HepG2 (cell line): ENCODE data around the gene RPL32. TPM values are rescaled to one million over a fixed set of nuclear protein-coding genes. Genes with fewer than 3 reads are reported as not detected.

Experiments
- ATAC-seq: fragments of 200-7000 bp; cut with Tn5 transposase; 3 replicates; pipeline ENCODE4 v1.9.1; 2020; ENCODE audit warnings: mild to moderate bottlenecking, moderate library complexity
- BruUV-seq: library from RNA; stranded (reverse); fragments of 400-500 nt; replicated peaks from 2 replicates; lab custom pipeline; 2021; lab: Mats Ljungman, UMichigan
- CTCF ChIA-PET: fragments of 300-600 bp; formaldehyde crosslinking; extraction: SDS; loops from one replicate; lab custom pipeline; 2021; ENCODE audit warnings: low total read pairs, inconsistent platforms, low intra/inter-chr PET ratio; lab: Yijun Ruan, JAX
- POLR2A ChIA-PET: fragments of 350-600 bp; sonication (Branson Sonifier 250); formaldehyde crosslinking; loops from one replicate; lab custom pipeline; 2020; ENCODE audit warnings: antibody characterized with exemption, inconsistent platforms; lab: Yijun Ruan, JAX
- DNase-seq: peaks from one replicate; pipeline ENCODE4 v3.0.0-alpha.2; 2015; ENCODE audit warnings: low spot score
- FAIRE-seq: peaks from 3 replicates; lab custom pipeline; 2011; peaks lifted over from hg19 to GRCh38; lab: Jason Lieb, UNC
- H2AFZ ChIP-seq: one replicate; pipeline ENCODE4 v1.6.1; 2011; ENCODE audit warnings: low read length, inconsistent platforms
- H3K27ac ChIP-seq: fragments of 300-600 bp; 3 replicates; pipeline ENCODE4 v1.8.0; 2011; ENCODE audit warnings: mixed run types, mild to moderate bottlenecking, mixed read lengths, low read length, inconsistent platforms; ENCODE audit not compliant: insufficient read depth; ENCODE audit errors: extremely low read length
- H3K27me3 ChIP-seq, 2 experiments: fragments of 200-600 bp in 1 of 2; 2 replicates in 1 of 2; 3 replicates in 1 of 2; pipeline versions ENCODE4 v1.6.0 to v1.8.0; 2011; ENCODE audit warnings: low read length in 2 of 2, mild to moderate bottlenecking in 2 of 2, moderate library complexity in 2 of 2, inconsistent platforms in 1 of 2; ENCODE audit not compliant: insufficient read depth in 2 of 2, control insufficient read depth in 1 of 2
- H3K36me3 ChIP-seq, 2 experiments: fragments of 200-600 bp in 1 of 2; replicated peaks in 1 of 2; 2 replicates in 1 of 2; 3 replicates in 1 of 2; pipeline versions ENCODE4 v1.5.1 to v1.8.0; 2011; ENCODE audit warnings: low read length in 2 of 2, inconsistent platforms in 1 of 2; ENCODE audit not compliant: insufficient read depth in 2 of 2, control insufficient read depth in 1 of 2
- H3K4me1 ChIP-seq: 2 replicates; pipeline ENCODE4 v1.5.1; 2012; ENCODE audit warnings: low read length, inconsistent platforms; ENCODE audit not compliant: insufficient read depth
- H3K4me2 ChIP-seq: 2 replicates; pipeline ENCODE4 v1.6.0; 2011; ENCODE audit warnings: low read depth, low read length, inconsistent platforms
- H3K4me3 ChIP-seq, 3 experiments: fragments of 200-600 bp in 1 of 3; sonication (generic), shearing (Covaris generic) in 1 of 3; replicated peaks in 1 of 3; 2 replicates each; pipeline ENCODE4 v1.5.1; 2011 to 2016; ENCODE audit warnings: low read length in 3 of 3, inconsistent platforms in 2 of 3, low read depth in 2 of 3, mild to moderate bottlenecking in 2 of 3, control low read depth in 1 of 3, mixed read lengths in 1 of 3; ENCODE audit not compliant: insufficient read depth in 1 of 3
- H3K79me2 ChIP-seq: one replicate; pipeline ENCODE4 v1.6.1; 2011; ENCODE audit warnings: low read length, inconsistent platforms; ENCODE audit not compliant: insufficient read depth
- H3K9ac ChIP-seq: 2 replicates; pipeline ENCODE4 v1.6.0; 2011; ENCODE audit warnings: mild to moderate bottlenecking, low read depth, low read length, inconsistent platforms; ENCODE audit not compliant: insufficient read depth
- H3K9me3 ChIP-seq: 2 replicates; pipeline ENCODE4 v1.5.1; 2012; ENCODE audit warnings: mild to moderate bottlenecking, low read length
- H4K20me1 ChIP-seq: 2 replicates; pipeline ENCODE4 v1.6.0; 2011; ENCODE audit warnings: inconsistent platforms, mild to moderate bottlenecking, low read length, moderate library complexity; ENCODE audit not compliant: insufficient read depth
- CREB1 ChIP-seq, 2 experiments: fragments of 450-650 bp in 1 of 2; IDR thresholded peaks; 2 replicates each; pipeline ENCODE4 v1.6.1; 2016 to 2017; ENCODE audit warnings: control low read depth in 1 of 2, mild to moderate bottlenecking in 1 of 2, missing compliant biosample characterization in 1 of 2, missing genetic modification characterization in 1 of 2
- DZIP1 ChIP-seq: sonication (generic); formaldehyde crosslinking; IDR thresholded peaks from 2 replicates; pipeline ENCODE4 v1.5.0; 2020; ENCODE audit warnings: mild to moderate bottlenecking, missing genetic modification reagents
- SP5 ChIP-seq: IDR thresholded peaks from 2 replicates; pipeline ENCODE4 v1.6.1; 2016; ENCODE audit warnings: low read depth, borderline replicate concordance
- ZBTB1 ChIP-seq: sonication (generic); formaldehyde crosslinking; IDR thresholded peaks from 2 replicates; pipeline ENCODE4 v1.4.0; 2020; ENCODE audit warnings: missing genetic modification reagents, borderline replicate concordance
- ZNF432 ChIP-seq: sonication (generic); formaldehyde crosslinking; IDR thresholded peaks from 2 replicates; pipeline ENCODE4 v1.5.0; 2020; ENCODE audit warnings: missing genetic modification reagents, mild to moderate bottlenecking, borderline replicate concordance
- ZNF605 ChIP-seq: sonication (generic); formaldehyde crosslinking; IDR thresholded peaks from 2 replicates; pipeline ENCODE4 v1.8.0; 2022; ENCODE audit warnings: mild to moderate bottlenecking, missing genetic modification reagents
- ZNF879 ChIP-seq: sonication (generic); formaldehyde crosslinking; IDR thresholded peaks from 2 replicates; pipeline ENCODE4 v1.8.1; 2023; ENCODE audit warnings: missing genetic modification reagents
- WGBS: methylation state at CpG from one replicate; pipeline ENCODE4 v1.1.6; 2017; ENCODE audit warnings: low lambda C conversion rate; 5-methylcytosine and 5-hydroxymethylcytosine counted together
- in situ Hi-C: cut with HindIII; loops from 2 replicates; pipeline ENCODE4 v1.10.0; 2017; ENCODE audit warnings: low pct_unique_long_range_greater_than_20kb; ENCODE audit not compliant: extremely low pct_ligation_motif_present
- intact Hi-C: fragments of 100-400 bp; cut with micrococcal nuclease; formaldehyde crosslinking; loops from one replicate; pipeline ENCODE4 v1.10.0; 2022; ENCODE audit not compliant: unreplicated experiment
- polyA plus RNA-seq, 8 experiments: library from polyadenylated mRNA; depleted of rRNA in 3 of 8; stranded (reverse) in 7 of 8; unstranded in 1 of 8; fragments of >200 nt; fragmentation: Illumina TruSeq in 4 of 8; extraction: Trizol in 4 of 8; gene quantifications; 2 replicates each; pipeline versions ENCODE4 v1.2.1 to v1.2.3, GENCODE V29; 2011 to 2016; ENCODE audit warnings: low read depth in 4 of 8, missing spikeins in 1 of 8, mixed read lengths in 1 of 8; ENCODE audit not compliant: insufficient read depth in 1 of 8
- total RNA-seq, 5 experiments: library from RNA; depleted of rRNA; stranded (reverse); fragments of >200 nt; fragmentation: Illumina TruSeq; extraction: Trizol; gene quantifications; 2 replicates each; pipeline ENCODE4 v1.2.3, GENCODE V29; 2016; ENCODE audit warnings: low read depth in 1 of 5
- TF ChIP-seq, protein P1 (sequence below): sonication (generic); formaldehyde crosslinking; conservative IDR thresholded peaks from 2 replicates; pipeline ENCODE4 v1.8.0; 2022; ENCODE audit warnings: mild to moderate bottlenecking, moderate library complexity, missing genetic modification reagents
- TF ChIP-seq, protein P2 (sequence below): sonication (generic); formaldehyde crosslinking; IDR thresholded peaks from 2 replicates; pipeline ENCODE4 v1.9.0; 2021; ENCODE audit warnings: missing genetic modification reagents, mild to moderate bottlenecking, borderline replicate concordance

RPL32 gene
- total and polyA plus RNA-seq, 2 of the 13 experiments (the other 11 are each of a cell fraction or from before 2014, with no cell fraction given), result 1,781 to 2,401 TPM

DNA sequence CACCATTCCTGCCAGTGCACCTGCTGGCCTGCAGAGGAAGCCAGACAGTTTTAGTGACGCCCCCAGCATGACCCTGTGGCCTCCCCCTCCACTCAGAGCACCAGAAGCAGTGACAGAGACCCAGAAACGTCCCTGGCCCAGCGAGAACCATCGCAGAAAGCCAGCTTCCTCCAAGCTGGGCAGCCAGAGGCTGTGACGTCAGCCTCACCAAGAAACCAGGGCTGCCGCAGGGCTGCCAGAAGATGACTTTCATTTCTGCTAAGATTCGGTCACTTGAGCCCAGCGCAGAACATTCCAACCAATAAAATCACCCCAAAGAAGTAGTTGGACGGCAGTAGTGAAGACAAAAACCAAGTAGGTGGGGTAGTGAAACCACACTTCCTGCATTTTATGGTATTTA, 29.6 kb upstream of the RPL32 start:
- Histone ChIP-seq H3K36me3 (no peaks in the 10 kb centered on the region), H3K4me1 (peaks cover 8% of the 10 kb centered on the region), H3K9ac (no peak overlapping the region), H3K4me3 (no peak overlapping the region), H3K9me3 (no peaks in the 10 kb centered on the region), H3K4me2 (no peak overlapping the region), H3K27me3 (peaks cover 5 to 51% of the 10 kb centered on the region in 2 experiments), H2AFZ (no peak overlapping the region), H3K27ac (no peak overlapping the region), H4K20me1 (0 out of 2 replicates have a peak, but pooled peaks cover 2% of the 10 kb centered on the region), H3K79me2 (no peaks in the 10 kb centered on the region)
- WGBS, result 33% methylated on average over 5 of the region's 9 CpGs
- no peak for DNase-seq
- intact Hi-C loops (no loop called here), in situ Hi-C loops (no loop called here)
- ATAC-seq, result no peak
- CTCF ChIA-PET, result no interaction called here
- TF ChIP-seq ZNF605 (no peak), SP5 (CRISPR knock-in tag) (no peak), ZNF432 (no peak), DZIP1 (CRISPR knock-in tag) (no peak), ZBTB1 (CRISPR knock-in tag) (no peak), CREB1 (IDR thresholded peaks at IDR 0.05) (peak; percentile 91), CREB1 (CRISPR knock-in tag; IDR thresholded peaks at IDR 0.05) (no peak), ZNF879 (CRISPR knock-in tag) (no peak)
- TF ChIP-seq, protein P1, sequence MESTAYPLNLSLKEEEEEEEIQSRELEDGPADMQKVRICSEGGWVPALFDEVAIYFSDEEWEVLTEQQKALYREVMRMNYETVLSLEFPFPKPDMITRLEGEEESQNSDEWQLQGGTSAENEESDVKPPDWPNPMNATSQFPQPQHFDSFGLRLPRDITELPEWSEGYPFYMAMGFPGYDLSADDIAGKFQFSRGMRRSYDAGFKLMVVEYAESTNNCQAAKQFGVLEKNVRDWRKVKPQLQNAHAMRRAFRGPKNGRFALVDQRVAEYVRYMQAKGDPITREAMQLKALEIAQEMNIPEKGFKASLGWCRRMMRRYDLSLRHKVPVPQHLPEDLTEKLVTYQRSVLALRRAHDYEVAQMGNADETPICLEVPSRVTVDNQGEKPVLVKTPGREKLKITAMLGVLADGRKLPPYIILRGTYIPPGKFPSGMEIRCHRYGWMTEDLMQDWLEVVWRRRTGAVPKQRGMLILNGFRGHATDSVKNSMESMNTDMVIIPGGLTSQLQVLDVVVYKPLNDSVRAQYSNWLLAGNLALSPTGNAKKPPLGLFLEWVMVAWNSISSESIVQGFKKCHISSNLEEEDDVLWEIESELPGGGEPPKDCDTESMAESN (CRISPR knock-in tag), result no peak
- TF ChIP-seq, protein P2, sequence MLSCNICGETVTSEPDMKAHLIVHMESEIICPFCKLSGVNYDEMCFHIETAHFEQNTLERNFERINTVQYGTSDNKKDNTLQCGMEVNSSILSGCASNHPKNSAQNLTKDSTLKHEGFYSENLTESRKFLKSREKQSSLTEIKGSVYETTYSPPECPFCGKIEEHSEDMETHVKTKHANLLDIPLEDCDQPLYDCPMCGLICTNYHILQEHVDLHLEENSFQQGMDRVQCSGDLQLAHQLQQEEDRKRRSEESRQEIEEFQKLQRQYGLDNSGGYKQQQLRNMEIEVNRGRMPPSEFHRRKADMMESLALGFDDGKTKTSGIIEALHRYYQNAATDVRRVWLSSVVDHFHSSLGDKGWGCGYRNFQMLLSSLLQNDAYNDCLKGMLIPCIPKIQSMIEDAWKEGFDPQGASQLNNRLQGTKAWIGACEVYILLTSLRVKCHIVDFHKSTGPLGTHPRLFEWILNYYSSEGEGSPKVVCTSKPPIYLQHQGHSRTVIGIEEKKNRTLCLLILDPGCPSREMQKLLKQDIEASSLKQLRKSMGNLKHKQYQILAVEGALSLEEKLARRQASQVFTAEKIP (CRISPR knock-in tag), result no peak
- POLR2A ChIA-PET, result no interaction called here
- no TSS peak for BruUV-seq
- FAIRE-seq, result no peak
